ENCODE data around the gene EYS. TPM values are rescaled to one million over a fixed set of nuclear protein-coding genes. Genes with fewer than 3 reads are reported as not detected.

Gene EYS
- total RNA-seq, 2 experiments from 2014 or later: not detected

- no peak for ATAC-seq (ENCODE audit: poor library complexity)
- no peak for DNase-seq
- H3K27me3 Mint-ChIP-seq: peaks cover 10% of the 10 kb centered on the region
- POLR2A ChIA-PET: interaction anchor here (0.6 kb wide), 1 partner anchor 82 kb away, joined by 3 read pairs; no protein-coding TSS in a partner anchor
- Histone ChIP-seq H3K27ac (ENCODE audit: low read depth in 1 of 2, low read length in 2 of 2) (no peak overlapping the region), H3K36me3 (ENCODE audit: insufficient read depth, low read length) (no peaks in the 10 kb centered on the region), H3K4me1 (ENCODE audit: insufficient read depth, low read length) (no peaks in the 10 kb centered on the region), H3K4me3 (ENCODE audit: low read length) (no peak overlapping the region), H3K9me3 (ENCODE audit: control insufficient read depth in 1 of 2, insufficient read depth in 1 of 2, low read length in 2 of 2) (no peaks in the 10 kb centered on the region), H3K27me3 (ENCODE audit: control insufficient read depth in 1 of 2, insufficient read depth in 2 of 2, low read length in 2 of 2) (no peaks in the 10 kb centered on the region)
- intact Hi-C loops (cut with DNase I, micrococcal nuclease): no loop called here
- CTCF ChIA-PET: no interaction called here
- H3K4me1 Mint-ChIP-seq (ENCODE audit: low read depth): no peaks in the 10 kb centered on the region
- no peak overlapping the region for H3K4me3 Mint-ChIP-seq
- no peaks in the 10 kb centered on the region for H3K9me3 Mint-ChIP-seq
- H3K36me3 Mint-ChIP-seq (ENCODE audit: low read depth): no peaks in the 10 kb centered on the region
- no peak overlapping the region for H3K27ac Mint-ChIP-seq
- no peak for TF ChIP-seq CTCF (IDR thresholded peaks at IDR 0.05)
These were observed 1780.7 kb downstream of the EYS start for GRCh38 chr6:63926258-63926780.

GRCh38 chr6:63923139-63923739 is 1783.8 kb downstream of the EYS start:
- POLR2A ChIA-PET: no interaction called here
- H3K9me3 Mint-ChIP-seq: no peaks in the 10 kb centered on the region
- peak in 3 of 14 experiments; percentile 16 to 24 (median 22) for DNase-seq

GRCh38 chr6:63919556-63920110 is 1787.4 kb downstream of the EYS start:
- Mint-ChIP-seq H3K9me3 (no peaks in the 10 kb centered on the region), H3K36me3 (ENCODE audit: low read depth) (no peaks in the 10 kb centered on the region), H3K27me3 (peaks cover 13% of the 10 kb centered on the region), H3K27ac (no peak overlapping the region), H3K4me1 (ENCODE audit: low read depth) (no peaks in the 10 kb centered on the region), H3K4me3 (no peak overlapping the region)
- intact Hi-C loops (cut with DNase I, micrococcal nuclease): no loop called here
- no peaks in the 10 kb centered on the region for H3K9me3 ChIP-seq (ENCODE audit: control insufficient read depth in 1 of 2, insufficient read depth in 1 of 2, low read length in 2 of 2)
- no peak overlapping the region for H3K27ac ChIP-seq (ENCODE audit: low read depth in 1 of 2, low read length in 2 of 2)
- no peak for TF ChIP-seq CTCF (IDR thresholded peaks at IDR 0.05)
- CTCF ChIA-PET: no interaction called here
- no peak overlapping the region for H3K4me3 ChIP-seq (ENCODE audit: low read length)
- H3K27me3 ChIP-seq (ENCODE audit: control insufficient read depth in 1 of 2, insufficient read depth in 2 of 2, low read length in 2 of 2): no peaks in the 10 kb centered on the region
- no peaks in the 10 kb centered on the region for H3K36me3 ChIP-seq (ENCODE audit: insufficient read depth, low read length)
- no peaks in the 10 kb centered on the region for H3K4me1 ChIP-seq (ENCODE audit: insufficient read depth, low read length)
- POLR2A ChIA-PET: no interaction called here
- ATAC-seq (ENCODE audit: poor library complexity) (no peak), DNase-seq (no peak)

More at GRCh38 chr6:63923139-63923739, 1783.8 kb downstream of the EYS start:
- H3K36me3 Mint-ChIP-seq (ENCODE audit: low read depth): no peaks in the 10 kb centered on the region
- H3K27ac ChIP-seq (ENCODE audit: low read depth in 1 of 2, low read length in 2 of 2): no peak overlapping the region
- CTCF ChIA-PET: no interaction called here
- ATAC-seq (ENCODE audit: poor library complexity): peak; percentile 60
- no peaks in the 10 kb centered on the region for H3K4me1 Mint-ChIP-seq (ENCODE audit: low read depth)
- intact Hi-C loops (cut with DNase I, micrococcal nuclease): no loop called here
- H3K4me3 ChIP-seq (ENCODE audit: low read length): no peak overlapping the region
- H3K36me3 ChIP-seq (ENCODE audit: insufficient read depth, low read length): no peaks in the 10 kb centered on the region
- H3K27me3 ChIP-seq (ENCODE audit: control insufficient read depth in 1 of 2, insufficient read depth in 2 of 2, low read length in 2 of 2): no peaks in the 10 kb centered on the region
- H3K27ac Mint-ChIP-seq: no peak overlapping the region
- no peak overlapping the region for H3K4me3 Mint-ChIP-seq
- no peaks in the 10 kb centered on the region for H3K4me1 ChIP-seq (ENCODE audit: insufficient read depth, low read length)
- no peaks in the 10 kb centered on the region for H3K9me3 ChIP-seq (ENCODE audit: control insufficient read depth in 1 of 2, insufficient read depth in 1 of 2, low read length in 2 of 2)
- peak; percentile 62 for TF ChIP-seq CTCF (IDR thresholded peaks at IDR 0.05)
- H3K27me3 Mint-ChIP-seq: peaks cover 18% of the 10 kb centered on the region
